AG09309 (cell line): ENCODE results near the gene GFAP.

ENCODE experiments used
- DNase-seq: peaks from one replicate; pipeline ENCODE4 v3.0.0-alpha.2; 2010; ENCODE audit warnings: low read depth
- H3K4me3 ChIP-seq: 2 replicates; pipeline ENCODE4 v1.5.1; 2011; ENCODE audit warnings: mild to moderate bottlenecking, low read depth, low read length, moderate library complexity; ENCODE audit not compliant: control insufficient read depth
- TF ChIP-seq, protein P1 (sequence below): IDR thresholded peaks from 2 replicates; pipeline ENCODE4 v1.5.1; 2011; ENCODE audit warnings: mild to moderate bottlenecking, low read depth, low read length, inconsistent platforms; ENCODE audit not compliant: insufficient read depth, control insufficient read depth; ENCODE audit errors: missing control alignments

Gene GFAP

DNA sequence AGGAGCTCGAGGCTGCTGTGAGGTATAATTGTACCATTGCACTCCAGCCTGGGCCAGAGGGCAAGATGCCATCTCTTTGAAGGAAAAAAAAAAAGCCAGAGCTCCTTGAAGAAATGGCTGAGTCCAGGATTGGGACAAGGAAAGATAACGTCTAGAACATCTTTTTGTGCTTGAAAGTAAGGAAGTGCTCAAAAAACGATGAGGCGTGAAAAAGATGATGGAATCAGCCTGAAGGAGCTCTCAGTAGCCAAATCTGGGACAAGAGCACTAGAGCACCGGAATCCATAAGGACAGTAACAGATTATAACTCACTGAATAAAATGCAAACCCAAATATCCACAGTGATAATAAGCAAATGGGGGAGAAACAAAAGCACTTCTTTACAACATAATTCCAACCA is 38.2 kb downstream of the GFAP start:
- TF ChIP-seq, protein P1, sequence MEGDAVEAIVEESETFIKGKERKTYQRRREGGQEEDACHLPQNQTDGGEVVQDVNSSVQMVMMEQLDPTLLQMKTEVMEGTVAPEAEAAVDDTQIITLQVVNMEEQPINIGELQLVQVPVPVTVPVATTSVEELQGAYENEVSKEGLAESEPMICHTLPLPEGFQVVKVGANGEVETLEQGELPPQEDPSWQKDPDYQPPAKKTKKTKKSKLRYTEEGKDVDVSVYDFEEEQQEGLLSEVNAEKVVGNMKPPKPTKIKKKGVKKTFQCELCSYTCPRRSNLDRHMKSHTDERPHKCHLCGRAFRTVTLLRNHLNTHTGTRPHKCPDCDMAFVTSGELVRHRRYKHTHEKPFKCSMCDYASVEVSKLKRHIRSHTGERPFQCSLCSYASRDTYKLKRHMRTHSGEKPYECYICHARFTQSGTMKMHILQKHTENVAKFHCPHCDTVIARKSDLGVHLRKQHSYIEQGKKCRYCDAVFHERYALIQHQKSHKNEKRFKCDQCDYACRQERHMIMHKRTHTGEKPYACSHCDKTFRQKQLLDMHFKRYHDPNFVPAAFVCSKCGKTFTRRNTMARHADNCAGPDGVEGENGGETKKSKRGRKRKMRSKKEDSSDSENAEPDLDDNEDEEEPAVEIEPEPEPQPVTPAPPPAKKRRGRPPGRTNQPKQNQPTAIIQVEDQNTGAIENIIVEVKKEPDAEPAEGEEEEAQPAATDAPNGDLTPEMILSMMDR, result no peak
- no peak for DNase-seq
- no peak overlapping the region for H3K4me3 ChIP-seq

DNA sequence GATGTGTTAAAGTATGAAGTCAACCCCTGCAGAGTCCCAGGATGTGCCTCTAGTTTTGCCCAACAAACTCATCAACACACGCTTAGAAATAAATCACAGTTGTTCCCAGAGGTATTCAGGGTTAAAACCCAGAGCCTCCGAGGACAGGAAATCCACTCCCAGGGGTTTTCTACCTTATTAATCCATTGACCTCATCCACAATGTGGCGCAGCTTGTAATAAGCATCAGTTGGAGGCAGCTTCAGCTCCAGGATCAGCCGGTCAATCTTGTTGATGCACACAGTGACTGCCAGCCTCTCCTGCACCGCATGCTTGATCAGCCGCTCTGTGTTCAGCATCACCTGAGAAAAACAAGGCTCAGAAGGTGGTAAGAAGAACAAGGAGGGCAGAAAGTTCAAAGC is 39.5 kb downstream of the GFAP start:
- DNase-seq, result no peak
- TF ChIP-seq, protein P1, result no peak
- H3K4me3 ChIP-seq, result no peak overlapping the region

DNA sequence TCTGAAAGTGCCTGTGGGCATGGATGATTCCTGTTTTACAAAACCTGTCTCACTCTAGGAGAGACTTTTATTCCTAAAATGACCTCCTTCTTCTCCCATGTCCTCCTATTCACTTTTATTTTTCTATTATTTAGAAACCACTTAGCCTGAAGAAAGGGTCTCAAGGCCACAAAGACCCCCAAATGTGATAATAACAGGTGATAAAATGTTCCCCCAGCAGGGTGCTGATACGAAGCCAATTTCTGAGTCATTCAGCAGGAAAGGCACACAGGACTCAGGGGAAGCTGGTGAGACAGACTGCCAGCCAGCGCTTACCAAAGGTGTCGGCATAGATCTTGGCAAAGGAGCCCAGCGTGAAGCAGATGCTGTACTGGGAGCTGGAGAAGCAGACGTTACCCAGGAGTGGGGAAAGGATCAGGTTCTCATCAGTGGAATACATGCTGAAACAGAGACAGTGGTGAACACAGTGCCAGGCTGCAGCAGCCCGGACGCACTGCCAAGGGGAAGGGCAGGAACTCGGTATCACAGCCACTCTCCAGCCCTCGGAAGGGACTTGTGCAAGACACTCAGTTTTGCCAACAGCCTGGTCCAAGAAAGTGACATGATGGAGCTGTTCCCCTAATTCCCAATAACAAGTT is 43.0 kb downstream of the GFAP start:
- no peak overlapping the region for H3K4me3 ChIP-seq
- DNase-seq, result no peak
- TF ChIP-seq, protein P1, result no peak

- TF ChIP-seq, protein P1, result no peak
- H3K4me3 ChIP-seq, result no peak overlapping the region
- DNase-seq, result no peak
Measured at GRCh38 chr17:44871556-44871955, 43.7 kb downstream of the GFAP start.

DNA sequence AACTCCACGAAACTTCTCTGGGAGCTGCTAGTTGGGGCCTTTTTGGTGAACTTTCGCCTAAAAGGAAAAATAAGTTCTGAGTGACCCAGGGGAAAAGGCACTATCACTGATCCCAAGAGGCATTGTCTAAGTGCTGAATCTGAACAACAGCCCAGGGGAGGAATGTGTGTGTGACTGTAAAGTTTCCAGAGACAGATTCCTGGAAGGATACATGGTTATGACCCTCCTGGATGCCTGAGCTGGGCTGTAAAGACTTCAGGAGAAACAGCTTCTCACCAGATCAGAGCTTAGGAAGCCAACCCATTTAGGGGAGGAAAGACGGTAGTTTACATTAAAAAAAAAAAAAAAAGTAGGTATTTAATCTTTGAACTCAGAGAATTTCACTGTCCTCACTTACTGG is 47.5 kb downstream of the GFAP start:
- TF ChIP-seq, protein P1, result no peak
- DNase-seq, result no peak
- no peak overlapping the region for H3K4me3 ChIP-seq

DNA sequence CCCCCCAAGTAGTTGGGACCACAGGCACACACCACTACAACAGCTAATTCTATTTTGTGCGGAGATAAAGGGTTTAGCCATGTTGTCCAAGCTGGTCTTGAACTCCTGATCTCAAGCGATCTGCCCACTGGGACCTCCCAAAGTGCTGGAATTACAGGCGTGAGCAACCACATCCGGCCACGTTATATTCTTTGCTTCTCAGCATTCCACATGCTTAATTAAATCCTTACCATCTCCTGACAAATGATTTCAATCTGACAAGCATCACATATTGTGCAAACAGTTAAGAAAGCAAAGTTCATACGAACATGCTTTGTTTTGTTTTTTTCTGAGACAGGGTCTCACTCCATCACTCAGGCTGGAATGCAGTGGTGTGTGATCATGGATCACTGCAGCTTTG is 49.4 kb downstream of the GFAP start:
- TF ChIP-seq, protein P1, result no peak
- no peak overlapping the region for H3K4me3 ChIP-seq
- peak; percentile 53 for DNase-seq
